Measurements from ENCODE around the gene HLA-E. TPM values are rescaled to one million over a fixed set of nuclear protein-coding genes. Genes with fewer than 3 reads are reported as not detected.
"Not testable (repeated sequence)": the region's sequence is repeated elsewhere in the genome, so short reads cannot be mapped to it uniquely, and the experiment has no call there.

Gene HLA-E
- polyA plus RNA-seq, 1 donor from 2014 or later = 2,343 TPM

GRCh38 chr6:30508890-30509736 lies 19.8 kb downstream of the HLA-E start:
- Mint-ChIP-seq H3K4me1 (peaks cover 52 to 56% (median 55%) of the 10 kb centered on the region in 3 donors), H3K9me3 (no peaks in the 10 kb centered on the region), H3K4me3 (peak overlapping the region; percentile 60 to 84 (median 78)), H3K27me3 (no peaks in the 10 kb centered on the region), H3K36me3 (no peaks in the 10 kb centered on the region), H3K27ac (peak overlapping the region; percentile 84 to 97 (median 89))

GRCh38 chr6:30510419-30511168 lies 21.3 kb downstream of the HLA-E start:
- H3K36me3 Mint-ChIP-seq = no peaks in the 10 kb centered on the region
- peak overlapping the region in 2 of 3 donors; percentile 78 to 97 for H3K27ac Mint-ChIP-seq
- no peaks in the 10 kb centered on the region for H3K9me3 Mint-ChIP-seq
- H3K4me3 Mint-ChIP-seq = peak overlapping the region in 3 of 4 donors; percentile 52 to 73 (median 68)
- peaks cover 63 to 66% (median 66%) of the 10 kb centered on the region in 3 donors for H3K4me1 Mint-ChIP-seq
- H3K27me3 Mint-ChIP-seq = no peaks in the 10 kb centered on the region

- Mint-ChIP-seq H3K27ac (peak overlapping the region; percentile 71 to 97 (median 87)), H3K4me1 (peaks cover 60 to 64% (median 62%) of the 10 kb centered on the region in 3 donors), H3K36me3 (no peaks in the 10 kb centered on the region), H3K27me3 (no peaks in the 10 kb centered on the region), H3K9me3 (no peaks in the 10 kb centered on the region), H3K4me3 (peak overlapping the region in 3 of 4 donors; percentile 42 to 73 (median 52))
Measured at GRCh38 chr6:30511169-30511546, 21.8 kb downstream of the HLA-E start.

GRCh38 chr6:30513451-30513850 lies 24.1 kb downstream of the HLA-E start:
- H3K4me1 Mint-ChIP-seq = peaks cover 51 to 55% (median 51%) of the 10 kb centered on the region in 3 donors
- no peaks in the 10 kb centered on the region for H3K36me3 Mint-ChIP-seq
- H3K4me3 Mint-ChIP-seq = no peak overlapping the region
- peak overlapping the region in 1 of 3 donors; percentile 94 for H3K27ac Mint-ChIP-seq
- H3K9me3 Mint-ChIP-seq = peaks cover 0 to 3% (median 0%) of the 10 kb centered on the region in 3 donors
- no peaks in the 10 kb centered on the region for H3K27me3 Mint-ChIP-seq

- peak overlapping the region; percentile 94 to 100 (median 99) for H3K27ac Mint-ChIP-seq
- H3K4me3 Mint-ChIP-seq = peak overlapping the region; percentile 81 to 95 (median 90)
- no peaks in the 10 kb centered on the region for H3K27me3 Mint-ChIP-seq
- H3K4me1 Mint-ChIP-seq = peaks cover 38 to 46% (median 42%) of the 10 kb centered on the region in 3 donors
- peaks cover 0 to 6% (median 0%) of the 10 kb centered on the region in 3 donors for H3K9me3 Mint-ChIP-seq
- no peaks in the 10 kb centered on the region for H3K36me3 Mint-ChIP-seq
Measured at GRCh38 chr6:30515106-30515505, 25.8 kb downstream of the HLA-E start.

- Mint-ChIP-seq H3K27me3 (no peaks in the 10 kb centered on the region), H3K27ac (peak overlapping the region; percentile 94 to 100 (median 99)), H3K4me3 (peak overlapping the region; percentile 81 to 95 (median 90)), H3K9me3 (peaks cover 0 to 6% (median 0%) of the 10 kb centered on the region in 3 donors), H3K36me3 (no peaks in the 10 kb centered on the region), H3K4me1 (peaks cover 32 to 43% (median 34%) of the 10 kb centered on the region in 3 donors)
Measured at GRCh38 chr6:30515944-30516753, 26.8 kb downstream of the HLA-E start.

- H3K36me3 Mint-ChIP-seq, H3K9me3 Mint-ChIP-seq, H3K27me3 Mint-ChIP-seq: not testable (repeated sequence)
- H3K4me1 Mint-ChIP-seq = peaks cover 27 to 41% (median 30%) of the 10 kb centered on the region in 3 donors
- H3K27ac Mint-ChIP-seq = peak overlapping the region; percentile 94 to 100 (median 99)
- peak overlapping the region; percentile 81 to 95 (median 90) for H3K4me3 Mint-ChIP-seq
Measured at GRCh38 chr6:30516754-30517076, 27.4 kb downstream of the HLA-E start.

GRCh38 chr6:30517767-30518504 lies 28.6 kb downstream of the HLA-E start:
- H3K4me3 Mint-ChIP-seq = peak overlapping the region in 1 of 4 donors; percentile 28
- not testable (repeated sequence) for H3K36me3 Mint-ChIP-seq, H3K9me3 Mint-ChIP-seq, H3K27me3 Mint-ChIP-seq
- H3K4me1 Mint-ChIP-seq = peaks cover 22 to 40% (median 27%) of the 10 kb centered on the region in 3 donors
- peak overlapping the region in 2 of 3 donors; percentile 25 to 53 for H3K27ac Mint-ChIP-seq

- H3K9me3 Mint-ChIP-seq, H3K36me3 Mint-ChIP-seq, H3K27me3 Mint-ChIP-seq: not testable (repeated sequence)
- Mint-ChIP-seq H3K4me1 (peaks cover 24 to 39% (median 32%) of the 10 kb centered on the region in 3 donors), H3K27ac (peak overlapping the region in 2 of 3 donors; percentile 47 to 53), H3K4me3 (peak overlapping the region in 2 of 4 donors; percentile 5 to 28)
Measured at GRCh38 chr6:30518505-30519145, 29.3 kb downstream of the HLA-E start.

GRCh38 chr6:30520522-30520921 lies 31.2 kb downstream of the HLA-E start:
- H3K9me3 Mint-ChIP-seq = peaks cover 0 to 6% (median 1%) of the 10 kb centered on the region in 3 donors
- H3K4me3 Mint-ChIP-seq = no peak overlapping the region
- no peaks in the 10 kb centered on the region for H3K27me3 Mint-ChIP-seq
- peaks cover 28 to 44% (median 41%) of the 10 kb centered on the region in 3 donors for H3K4me1 Mint-ChIP-seq
- peaks cover 1% of the 10 kb centered on the region for H3K36me3 Mint-ChIP-seq
- H3K27ac Mint-ChIP-seq = no peak overlapping the region

- not testable (repeated sequence) for H3K4me3 Mint-ChIP-seq, H3K27ac Mint-ChIP-seq, H3K9me3 Mint-ChIP-seq, H3K27me3 Mint-ChIP-seq, H3K36me3 Mint-ChIP-seq
- peaks cover 33 to 48% (median 47%) of the 10 kb centered on the region in 3 donors for H3K4me1 Mint-ChIP-seq
Measured at GRCh38 chr6:30521082-30521481, 31.8 kb downstream of the HLA-E start.

GRCh38 chr6:30521952-30522351 lies 32.6 kb downstream of the HLA-E start:
- H3K4me3 Mint-ChIP-seq, H3K36me3 Mint-ChIP-seq, H3K27me3 Mint-ChIP-seq, H3K9me3 Mint-ChIP-seq: not testable (repeated sequence)
- Mint-ChIP-seq H3K27ac (peak overlapping the region; percentile 26 to 57 (median 52)), H3K4me1 (peaks cover 35 to 49% (median 47%) of the 10 kb centered on the region in 3 donors)

GRCh38 chr6:30526444-30526843 lies 37.1 kb downstream of the HLA-E start:
- Mint-ChIP-seq H3K4me3 (peak overlapping the region in 3 of 4 donors; percentile 22 to 68 (median 51)), H3K27ac (peak overlapping the region in 1 of 3 donors; percentile 74), H3K4me1 (peaks cover 59 to 76% (median 66%) of the 10 kb centered on the region in 3 donors)
- H3K9me3 Mint-ChIP-seq, H3K27me3 Mint-ChIP-seq, H3K36me3 Mint-ChIP-seq: not testable (repeated sequence)
